GM18873 (cell line): ENCODE data around the gene FAM20A.
"Not testable (repeated sequence)": the region's sequence is repeated elsewhere in the genome, so short reads cannot be mapped to it uniquely, and the experiment has no call there.

Source experiments
- ATAC-seq: cut with Tn5 transposase; IDR thresholded peaks from one replicate; pipeline ENCODE4 v1.9.1; 2021; ENCODE audit warnings: mild to moderate bottlenecking, moderate library complexity, moderate number of reproducible peaks; ENCODE audit not compliant: unreplicated experiment, low FRiP score

FAM20A gene

GRCh38 chr17:68592682-68593641, 8.2 kb downstream of the FAM20A start:
- ATAC-seq, result no peak

GRCh38 chr17:68592009-68592408, 9.2 kb downstream of the FAM20A start:
- ATAC-seq, result no peak

- ATAC-seq, result no peak
Observed at GRCh38 chr17:68591583-68591982, 9.6 kb downstream of the FAM20A start.

DNA sequence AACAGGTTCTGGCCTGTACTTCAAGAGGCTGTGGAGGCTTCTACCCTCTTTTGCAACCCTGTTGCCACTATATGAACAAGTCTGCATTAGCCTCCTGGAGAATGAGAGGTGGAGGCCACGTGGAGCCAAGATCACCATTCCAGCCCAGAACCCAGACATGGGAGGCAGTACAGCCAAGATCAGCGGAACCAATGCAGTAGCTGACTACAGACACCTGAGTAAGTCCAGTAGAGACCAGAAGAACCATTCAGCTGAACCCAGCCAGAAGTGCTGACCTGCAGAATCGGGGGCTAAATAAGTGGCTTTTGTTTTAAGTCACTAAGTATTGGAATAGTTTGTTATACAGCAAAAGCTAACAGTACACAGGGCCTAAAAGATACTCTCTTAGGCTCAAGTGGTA, 12.1 kb downstream of the FAM20A start:
- no peak for ATAC-seq

DNA sequence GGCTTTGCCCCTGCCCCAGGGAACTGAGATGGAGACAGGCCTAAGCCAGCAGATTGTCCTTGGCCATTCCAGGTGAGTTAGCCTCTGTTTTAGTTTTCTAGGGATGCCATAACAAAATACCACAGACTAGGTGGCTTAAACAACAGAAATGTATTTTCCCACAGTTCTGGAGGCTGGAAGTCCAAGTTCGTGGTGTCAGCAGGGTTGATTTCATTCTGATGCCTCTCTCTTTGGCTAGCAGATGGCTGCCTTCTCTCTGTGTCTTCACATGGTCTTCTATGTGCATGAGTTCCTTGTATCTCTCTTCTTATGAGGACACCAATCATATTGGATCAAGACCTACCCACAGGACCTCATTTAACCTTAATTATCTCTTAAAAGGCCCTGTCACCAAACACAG, 12.8 kb downstream of the FAM20A start:
- ATAC-seq, result no peak

- ATAC-seq, result no peak
Observed at GRCh38 chr17:68587847-68588246, 13.3 kb downstream of the FAM20A start.

DNA sequence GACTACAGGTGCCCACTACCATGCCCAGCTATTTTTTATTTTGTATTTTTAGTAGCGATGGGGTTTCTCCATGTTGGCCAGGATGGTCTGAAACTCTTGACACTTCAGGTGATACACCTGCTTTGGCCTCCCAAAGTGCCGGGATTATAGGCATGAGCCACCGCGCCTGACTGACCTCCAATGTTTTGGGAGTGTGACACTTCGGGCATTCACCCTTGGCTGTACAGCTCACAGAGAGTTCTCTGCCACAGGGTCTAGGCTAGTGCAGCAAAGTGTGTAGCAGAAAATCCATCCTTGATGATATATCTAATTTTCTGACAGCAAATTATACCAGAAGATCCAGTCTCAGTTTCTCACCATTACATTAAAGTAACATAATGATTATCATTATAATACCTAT, 14.1 kb downstream of the FAM20A start:
- ATAC-seq, result no peak

DNA sequence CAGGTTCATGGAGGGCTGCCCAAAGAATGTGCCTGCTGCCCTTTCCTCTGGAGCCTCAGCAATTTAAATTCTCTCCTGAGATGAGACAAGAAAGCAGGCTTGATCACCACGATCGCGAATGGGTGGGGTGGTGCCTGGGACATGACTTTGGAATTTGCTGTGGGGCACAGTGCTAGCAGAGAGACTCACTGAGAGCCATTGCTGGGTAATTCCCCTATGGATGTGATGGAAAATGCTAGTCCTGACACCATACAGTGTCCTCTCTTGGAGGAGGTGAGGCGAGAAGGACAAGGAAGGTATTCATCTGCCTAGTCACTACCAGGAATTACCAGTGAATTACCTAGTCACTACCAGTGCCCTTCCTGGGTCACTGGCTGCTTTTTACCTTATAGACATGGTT, 15.5 kb downstream of the FAM20A start:
- no peak for ATAC-seq

DNA sequence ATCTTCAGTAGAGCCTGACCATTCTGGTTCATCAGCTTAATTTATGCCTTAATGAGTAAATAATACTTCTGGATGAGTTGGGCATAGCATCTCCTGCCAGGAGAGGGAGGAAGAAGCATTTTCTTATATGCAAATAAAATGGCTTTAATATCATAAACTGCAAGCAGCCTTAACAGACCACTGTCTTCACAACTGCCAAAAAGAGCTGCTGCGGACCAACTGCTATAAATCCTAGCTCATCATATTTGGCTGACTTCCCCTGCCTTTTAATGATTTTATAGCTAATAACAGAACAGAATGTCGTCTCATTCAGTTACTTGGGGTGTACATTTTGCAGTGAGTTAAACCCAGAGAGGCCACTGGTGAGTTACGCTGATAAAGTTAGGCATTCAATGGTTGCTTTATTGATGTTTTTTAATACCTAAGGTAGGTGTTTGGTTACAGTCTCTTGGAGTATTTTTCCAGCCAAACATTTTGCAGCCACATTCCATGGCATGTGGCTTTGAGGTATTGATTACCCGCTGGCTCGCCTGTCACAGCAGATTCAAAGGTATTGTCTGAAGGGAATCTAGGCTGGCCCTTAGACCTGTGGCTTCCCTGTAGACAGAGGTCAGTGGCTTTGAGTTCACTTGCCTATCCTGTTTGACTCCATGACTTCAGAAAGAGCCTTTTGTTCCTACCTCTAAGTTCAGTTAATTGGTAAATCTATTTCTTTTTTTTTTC, 16.4 kb downstream of the FAM20A start:
- no peak for ATAC-seq

- ATAC-seq, result not testable (repeated sequence)
Observed at GRCh38 chr17:68582867-68583266, 18.3 kb downstream of the FAM20A start.

DNA sequence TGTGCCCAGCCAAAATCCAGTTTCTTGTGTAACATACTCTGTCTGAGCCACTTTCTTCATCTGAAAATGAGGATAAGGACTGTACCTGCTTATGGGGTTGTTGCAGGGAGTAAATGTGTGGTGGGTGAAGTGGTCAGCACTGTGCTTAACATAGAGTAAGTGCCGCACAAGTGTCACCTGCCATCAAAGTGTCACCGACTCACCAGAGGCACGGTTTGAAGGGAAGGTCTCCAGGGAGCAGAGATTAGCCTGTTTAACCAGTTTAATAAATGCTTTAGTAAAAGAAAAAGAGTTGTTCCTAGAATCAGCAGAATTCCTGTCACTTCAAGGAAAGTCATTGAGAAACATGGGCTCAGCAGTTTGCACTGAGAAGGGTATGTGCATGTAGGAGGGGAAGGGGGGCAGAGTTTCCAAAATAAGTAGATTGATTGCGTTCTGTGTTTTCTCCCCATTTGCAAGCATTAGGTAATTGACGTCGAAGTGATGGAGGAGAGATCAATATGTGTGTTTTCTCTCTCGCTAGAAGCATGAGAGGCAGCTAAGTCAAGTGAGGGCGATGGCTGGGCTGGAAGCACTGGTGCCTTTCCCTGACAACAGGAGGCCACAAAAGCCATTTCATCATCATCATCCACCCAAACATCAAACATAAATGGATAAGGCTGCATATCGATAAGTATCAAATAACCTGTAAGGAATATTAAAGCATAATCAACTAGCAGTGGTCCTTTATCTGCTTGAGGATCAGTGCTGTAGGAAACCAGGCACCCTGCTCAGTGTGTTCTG, 19.1 kb downstream of the FAM20A start:
- no peak for ATAC-seq

DNA sequence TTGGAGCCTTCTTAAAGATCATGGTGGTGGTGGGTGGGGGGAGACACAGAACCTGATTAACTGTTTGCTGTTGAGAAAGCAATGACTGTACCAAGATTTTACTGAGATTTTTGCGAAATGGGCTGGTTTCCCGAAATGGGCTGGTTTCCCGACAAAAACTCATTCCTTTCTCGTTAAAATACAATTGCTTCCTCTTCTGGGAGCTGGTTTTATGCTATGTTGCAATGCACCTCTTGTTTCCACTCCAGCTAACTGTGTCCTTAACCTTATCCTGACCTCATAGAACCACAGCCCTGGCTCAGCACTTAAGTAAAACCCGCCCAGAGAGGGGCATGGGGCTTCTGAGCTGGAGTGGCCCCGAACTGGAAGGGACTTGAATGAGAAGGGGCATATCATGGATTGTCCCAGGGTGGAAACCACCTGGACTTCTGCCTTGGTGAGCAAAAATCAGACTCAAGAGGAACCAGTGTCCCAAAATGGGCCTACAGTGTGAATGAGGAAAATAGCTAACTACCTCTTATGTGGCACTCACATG, 20.9 kb downstream of the FAM20A start:
- ATAC-seq, result no peak

GRCh38 chr17:68579194-68579927, 21.8 kb downstream of the FAM20A start:
- ATAC-seq, result no peak

DNA sequence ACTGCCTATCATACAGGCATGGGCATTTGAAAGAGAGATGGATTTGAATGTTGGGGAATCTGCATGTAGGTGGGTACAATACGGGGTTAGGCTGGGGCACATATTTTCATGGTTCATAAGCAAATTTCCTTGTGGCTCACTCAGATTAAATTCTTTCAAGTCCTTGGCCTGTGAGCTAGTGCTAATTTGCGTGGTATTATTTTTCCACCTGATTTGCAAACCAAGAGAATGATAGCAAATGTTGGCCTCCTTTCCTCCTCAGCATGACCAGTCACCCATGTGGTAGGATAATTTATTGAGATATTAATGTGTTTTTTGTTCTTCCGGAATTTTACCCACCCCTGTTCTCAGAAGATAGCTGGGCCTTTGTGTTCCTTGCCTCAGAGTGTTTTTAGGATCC, 22.9 kb downstream of the FAM20A start:
- no peak for ATAC-seq

DNA sequence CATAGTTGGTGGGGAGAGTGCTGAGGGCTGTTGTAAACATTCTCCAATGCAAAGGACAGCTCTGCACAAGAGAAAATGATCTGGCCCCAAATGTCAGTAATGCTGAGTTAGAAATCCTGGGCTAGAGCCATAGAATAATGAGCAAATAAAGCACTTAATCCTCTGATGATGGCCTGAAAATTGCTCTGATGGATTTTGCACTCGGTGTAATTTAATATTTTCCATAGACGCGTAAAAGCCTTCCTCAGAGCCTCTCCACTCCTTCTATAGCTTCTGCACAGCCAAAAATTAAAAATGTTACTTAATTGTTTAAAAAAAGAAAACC, 23.7 kb downstream of the FAM20A start:
- no peak for ATAC-seq

- ATAC-seq, result no peak
Observed at GRCh38 chr17:68576811-68577496, 24.2 kb downstream of the FAM20A start.

GRCh38 chr17:68576137-68576536, 25.0 kb downstream of the FAM20A start:
- no peak for ATAC-seq

- ATAC-seq, result no peak
Observed at GRCh38 chr17:68573338-68573737, 27.8 kb downstream of the FAM20A start.

- ATAC-seq, result no peak
Observed at GRCh38 chr17:68572138-68572842, 28.9 kb downstream of the FAM20A start.
